H1 (cell line): ENCODE measurements around the gene KCNAB2. TPM values are rescaled to one million over a fixed set of nuclear protein-coding genes. Genes with fewer than 3 reads are reported as not detected.

Experiments used
- BACH1 ChIP-seq: IDR thresholded peaks from 2 replicates; pipeline ENCODE4 v1.6.1; 2012; ENCODE audit warnings: low read length, improper control_type of control experiment
- CHD1 ChIP-seq: IDR thresholded peaks from 2 replicates; pipeline ENCODE4 v1.6.1; 2012; ENCODE audit warnings: low read depth, low read length, improper control_type of control experiment
- CHD7 ChIP-seq: fragments of 300-600 bp; sonication (generic); IDR thresholded peaks from 2 replicates; pipeline ENCODE4 v1.7.1; 2012; ENCODE audit warnings: low read length, moderate library complexity, mild to moderate bottlenecking, inconsistent platforms; ENCODE audit not compliant: insufficient replicate concordance
- CTCF ChIP-seq, 3 experiments: IDR thresholded peaks; 1 replicate in 2 of 3; 2 replicates in 1 of 3; pipeline versions ENCODE4 v1.5.1 to v1.6.1; 2011; ENCODE audit warnings: low read length in 3 of 3, mild to moderate bottlenecking in 3 of 3, inconsistent platforms in 2 of 3, low read depth in 1 of 3, moderate library complexity in 1 of 3; ENCODE audit not compliant: insufficient read depth in 1 of 3; ENCODE audit errors: control extremely low read depth in 1 of 3
- POLR2A ChIP-seq, 2 experiments: IDR thresholded peaks; 1 replicate in 1 of 2; 2 replicates in 1 of 2; pipeline ENCODE4 v1.6.1; 2011; ENCODE audit warnings: low read depth in 2 of 2, low read length in 2 of 2, mild to moderate bottlenecking in 2 of 2; ENCODE audit errors: control extremely low read depth in 1 of 2
- TBP ChIP-seq: IDR thresholded peaks from 2 replicates; pipeline ENCODE4 v1.6.1; 2011; ENCODE audit warnings: low read depth, low read length, improper control_type of control experiment
- ZNF274 ChIP-seq: IDR thresholded peaks from 2 replicates; pipeline ENCODE4 v1.7.0; 2012; ENCODE audit warnings: low read length, borderline replicate concordance; ENCODE audit errors: extremely low read depth
- polyA plus RNA-seq, 7 experiments: library from polyadenylated mRNA; depleted of rRNA in 3 of 7; stranded (reverse) in 5 of 7; unstranded in 2 of 7; fragments of >200 nt in 5 of 7; fragments of 200-250 nt in 2 of 7; gene quantifications; 1 replicate in 5 of 7; 2 replicates in 1 of 7; 4 replicates in 1 of 7; pipeline versions ENCODE4 v1.2.1 to v1.2.3, GENCODE V29; 2011 to 2013; ENCODE audit warnings: missing spikeins in 2 of 7, mixed read lengths in 2 of 7
- total RNA-seq: library from RNA; stranded (reverse); fragmentation: NEBNext Ultra II Directional; extraction: Animal tissue kit (Norgen Biotek cat#: 25700); gene quantifications from 2 replicates; pipeline ENCODE4 v1.2.1, GENCODE V29; 2021

The KCNAB2 gene
- total and polyA plus RNA-seq, 2 of the 8 experiments (the other 6 are each of a cell fraction or from before 2014, with no cell fraction given): 4.5 to 7.0 TPM

- TF ChIP-seq CHD7: no peak
- 0 out of 4 replicates have a peak, but pooled peaks of 1 of the 3 experiments have one; percentile 8 for TF ChIP-seq CTCF (IDR thresholded peaks at IDR 0.05; ENCODE audit: control extremely low read depth in 1 of 3, insufficient read depth in 1 of 3, low read depth in 1 of 3, low read length in 3 of 3)
- TF ChIP-seq ZNF274: no peak
- TF ChIP-seq BACH1: no peak
- no peak for TF ChIP-seq TBP
- no peak for TF ChIP-seq CHD1
- TF ChIP-seq POLR2A (IDR thresholded peaks at IDR 0.05; ENCODE audit: control extremely low read depth in 1 of 2, low read depth in 2 of 2, low read length in 2 of 2): no peak
Observed at GRCh38 chr1:6002714-6003501, 42.8 kb upstream of the KCNAB2 start (continued).
